OCI-M1 (cell line): ENCODE data around the gene BICRA.
"Not testable (repeated sequence)": the region's sequence is repeated elsewhere in the genome, so short reads cannot be mapped to it uniquely, and the experiment has no call there.

Experiments used
- DNase-seq: peaks from one replicate; lab custom pipeline; 2025; lab: John Stamatoyannopoulos, UW

The BICRA gene

GRCh38 chr19:47608969-47609905 lies at the start of gene BICRA:
Gene BICRA (plus strand): TSS chr19:47609134. CDS start chr19:47673575, 64,441 bp downstream.
- DNase-seq: peak; percentile 93

- no peak for DNase-seq
Observed at GRCh38 chr19:47560999-47561398, 47.9 kb upstream of the BICRA start.

- DNase-seq: no peak
Observed at GRCh38 chr19:47561440-47562057, 47.4 kb upstream of the BICRA start.

GRCh38 chr19:47564081-47564480 lies 44.9 kb upstream of the BICRA start:
- DNase-seq: no peak

GRCh38 chr19:47569331-47569730 lies 39.6 kb upstream of the BICRA start:
- no peak for DNase-seq

- DNase-seq: no peak
Observed at GRCh38 chr19:47572635-47573034, 36.3 kb upstream of the BICRA start.

- no peak for DNase-seq
Observed at GRCh38 chr19:47573071-47574026, 35.6 kb upstream of the BICRA start, which contains the start of gene ZNF541. Gene ZNF541 (minus strand): TSS chr19:47573148. CDS start chr19:47555856, 17,292 bp downstream.

GRCh38 chr19:47580397-47580796 lies 28.5 kb upstream of the BICRA start:
- DNase-seq: no peak

GRCh38 chr19:47581605-47582319 lies 27.2 kb upstream of the BICRA start:
- no peak for DNase-seq

- DNase-seq: peak; percentile 81
Observed at GRCh38 chr19:47582320-47582909, 26.5 kb upstream of the BICRA start.

- not testable (repeated sequence) for DNase-seq
Observed at GRCh38 chr19:47583161-47583560, 25.8 kb upstream of the BICRA start.

- DNase-seq: no peak
Observed at GRCh38 chr19:47587295-47587694, 21.6 kb upstream of the BICRA start.

GRCh38 chr19:47589824-47590223 lies 19.1 kb upstream of the BICRA start:
- no peak for DNase-seq

- no peak for DNase-seq
Observed at GRCh38 chr19:47593860-47594259, 15.1 kb upstream of the BICRA start.

GRCh38 chr19:47595944-47596343 lies 13.0 kb upstream of the BICRA start:
- DNase-seq: no peak

GRCh38 chr19:47598407-47599349 lies 10.3 kb upstream of the BICRA start:
- no peak for DNase-seq

GRCh38 chr19:47599671-47600245 lies 9.2 kb upstream of the BICRA start:
- DNase-seq: not testable (repeated sequence)

- DNase-seq: peak; percentile 100
Observed at GRCh38 chr19:47600246-47601179, 8.4 kb upstream of the BICRA start.
